Fibroblast of pulmonary artery (primary cell): Measurements from ENCODE around the gene SERINC2.

Experiments used
- DNase-seq: peaks from one replicate; pipeline ENCODE4 v3.0.0-alpha.2; 2010; ENCODE audit warnings: low read depth
- H3K4me3 ChIP-seq: replicated peaks from 2 replicates; pipeline ENCODE4 v1.5.1; 2011; ENCODE audit warnings: low read depth, mild to moderate bottlenecking, control low read depth, low read length, moderate library complexity
- CTCF ChIP-seq: IDR thresholded peaks from 2 replicates; pipeline ENCODE4 v1.5.1; 2011; ENCODE audit warnings: mild to moderate bottlenecking, control low read depth, low read length, inconsistent platforms; ENCODE audit errors: missing control alignments

SERINC2 gene

GRCh38 chr1:31412732-31413404 lies at the start of gene SERINC2:
SERINC2 (plus strand) TSS chr1:31413213; CDS start chr1:31413266, 53 bp downstream.
- TF ChIP-seq CTCF = no peak
- DNase-seq = no peak
- peak within 1 kb of the TSS; percentile 63 for H3K4me3 ChIP-seq

DNA sequence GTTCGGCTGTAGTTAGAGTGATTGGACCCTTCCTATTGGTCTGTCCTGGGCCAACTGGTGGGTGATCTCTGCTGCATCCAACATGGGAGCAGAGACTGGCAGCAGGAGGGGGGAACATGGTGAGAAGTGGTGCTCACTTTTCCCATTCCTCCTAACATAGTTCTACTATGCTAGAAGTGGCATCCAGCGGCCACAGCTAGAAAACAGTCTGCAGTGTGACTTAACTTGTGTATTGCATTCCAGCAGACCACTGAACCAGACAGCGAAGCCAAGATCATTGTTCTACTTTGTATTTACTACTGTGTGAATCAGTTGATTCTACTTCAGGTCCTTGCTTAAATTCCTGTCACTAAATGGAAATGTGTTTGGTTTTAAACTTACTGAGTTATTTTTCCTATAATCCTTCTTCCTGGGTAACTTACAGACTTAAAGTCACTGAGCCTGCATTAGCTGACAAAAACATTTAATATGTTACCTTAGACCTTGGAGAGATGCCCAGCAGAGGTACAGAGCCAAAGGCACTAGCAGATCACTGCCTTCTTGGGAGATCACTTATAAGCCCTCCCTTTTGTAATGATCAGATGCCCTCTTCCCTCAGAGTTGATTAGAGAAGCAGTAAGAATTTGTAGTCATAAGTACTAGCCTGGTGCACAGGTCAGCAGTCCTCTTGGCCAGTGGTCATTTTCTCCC lies 48.3 kb upstream of the SERINC2 start:
- DNase-seq = no peak
- no peak for TF ChIP-seq CTCF
- no peak overlapping the region for H3K4me3 ChIP-seq

GRCh38 chr1:31366796-31367195 lies 46.2 kb upstream of the SERINC2 start:
- DNase-seq = no peak
- no peak for TF ChIP-seq CTCF
- H3K4me3 ChIP-seq = no peak overlapping the region

GRCh38 chr1:31368611-31369107 lies 44.4 kb upstream of the SERINC2 start:
- DNase-seq = no peak
- TF ChIP-seq CTCF = no peak
- H3K4me3 ChIP-seq = no peak overlapping the region

- peak; percentile 53 for DNase-seq
- TF ChIP-seq CTCF = no peak
- H3K4me3 ChIP-seq = no peak overlapping the region
Measured at GRCh38 chr1:31370021-31370420, 43.0 kb upstream of the SERINC2 start.

- TF ChIP-seq CTCF = no peak
- no peak overlapping the region for H3K4me3 ChIP-seq
- no peak for DNase-seq
Measured at GRCh38 chr1:31370565-31370964, 42.4 kb upstream of the SERINC2 start.
